Iris pigment epithelial cell (primary cell): ENCODE measurements around the gene MYO18B.
A peak's percentile ranks its signal among the peaks of the same experiment; 100 is the strongest.

ENCODE experiments used
- DNase-seq: peaks from one replicate; pipeline ENCODE4 v3.0.0-alpha.2; 2011; ENCODE audit warnings: low read depth

MYO18B gene

DNA sequence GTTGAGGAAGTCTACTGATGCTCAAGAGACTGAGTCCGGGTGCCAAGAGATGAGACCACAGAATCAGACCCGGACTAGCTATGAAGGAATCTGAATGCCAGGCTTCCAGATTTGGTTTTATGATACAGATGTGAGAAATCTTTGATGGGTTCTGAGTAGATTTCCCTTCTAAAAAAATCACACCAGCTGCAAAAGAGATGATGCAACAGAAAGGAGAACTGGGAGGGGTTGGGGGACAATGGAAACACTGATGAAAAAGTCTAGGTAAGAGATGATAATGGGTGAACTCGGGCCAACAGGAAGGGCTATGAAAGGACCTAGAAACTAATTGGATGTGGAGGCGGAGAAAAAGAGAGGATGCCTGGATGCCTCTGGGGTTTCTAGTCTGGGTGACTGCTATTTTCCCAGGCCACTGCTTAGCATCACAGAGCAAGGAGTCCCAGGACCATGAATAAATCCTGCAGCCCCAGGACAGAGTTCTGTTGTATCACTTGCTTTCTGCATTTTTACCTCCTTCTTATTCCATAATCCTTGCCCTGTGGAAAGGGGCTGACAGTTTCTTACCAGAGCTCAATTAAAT is 311.8 kb downstream of the MYO18B start:
- no peak for DNase-seq

DNA sequence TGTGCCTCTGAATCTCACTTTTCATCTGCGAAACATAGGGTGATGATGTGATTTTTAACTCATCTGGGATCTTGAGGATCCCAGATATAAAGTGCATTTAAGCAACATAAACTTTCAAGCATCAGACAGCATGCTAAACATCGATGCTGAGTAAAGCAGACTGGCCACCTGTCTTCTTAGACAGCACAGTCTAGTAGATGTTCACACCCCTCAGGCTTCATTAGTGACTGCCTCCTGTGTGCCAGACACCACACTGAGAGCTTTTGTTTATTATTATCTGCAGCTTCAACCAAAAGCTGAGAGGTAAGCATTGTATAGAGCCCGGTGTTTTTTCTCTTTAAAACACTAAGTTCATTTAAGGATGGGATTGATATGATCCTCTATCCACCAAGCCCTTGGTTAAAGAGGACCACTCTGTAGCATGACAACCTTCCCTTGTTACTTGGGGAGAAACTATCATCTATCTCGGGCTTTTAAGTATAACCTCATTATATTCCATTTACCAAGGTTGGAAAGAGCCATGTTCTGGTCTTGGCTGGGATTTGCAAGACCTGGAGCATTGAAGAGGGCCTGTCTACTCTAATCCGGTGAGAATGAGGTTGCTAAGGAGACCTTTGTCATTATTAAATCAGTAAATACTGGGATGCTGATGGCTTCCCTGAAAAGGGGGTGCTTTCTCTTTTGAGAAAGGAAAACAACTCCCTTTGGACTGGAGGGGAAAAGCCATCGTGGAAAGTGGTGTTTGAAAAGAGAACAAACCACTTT is 313.0 kb downstream of the MYO18B start:
- DNase-seq = no peak

DNA sequence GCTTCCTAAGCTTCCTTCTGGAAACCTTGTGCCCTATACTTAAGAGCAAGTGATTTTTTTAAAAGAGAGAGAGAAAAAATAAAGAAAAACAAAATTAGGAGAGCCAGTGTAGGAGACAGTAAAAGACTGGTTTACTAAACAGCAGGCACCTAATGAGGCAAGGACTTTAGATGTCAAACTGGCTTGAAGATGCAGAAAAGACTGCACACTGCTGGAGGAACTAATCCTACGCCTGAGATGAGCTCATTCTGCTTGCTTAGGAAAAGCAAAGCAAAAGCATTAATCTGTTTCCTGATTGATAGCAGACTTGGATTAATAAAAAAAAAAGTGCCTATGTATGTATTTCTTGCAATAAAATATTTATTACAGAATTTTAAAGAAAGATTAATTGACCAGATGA is 313.7 kb downstream of the MYO18B start:
- no peak for DNase-seq

DNA sequence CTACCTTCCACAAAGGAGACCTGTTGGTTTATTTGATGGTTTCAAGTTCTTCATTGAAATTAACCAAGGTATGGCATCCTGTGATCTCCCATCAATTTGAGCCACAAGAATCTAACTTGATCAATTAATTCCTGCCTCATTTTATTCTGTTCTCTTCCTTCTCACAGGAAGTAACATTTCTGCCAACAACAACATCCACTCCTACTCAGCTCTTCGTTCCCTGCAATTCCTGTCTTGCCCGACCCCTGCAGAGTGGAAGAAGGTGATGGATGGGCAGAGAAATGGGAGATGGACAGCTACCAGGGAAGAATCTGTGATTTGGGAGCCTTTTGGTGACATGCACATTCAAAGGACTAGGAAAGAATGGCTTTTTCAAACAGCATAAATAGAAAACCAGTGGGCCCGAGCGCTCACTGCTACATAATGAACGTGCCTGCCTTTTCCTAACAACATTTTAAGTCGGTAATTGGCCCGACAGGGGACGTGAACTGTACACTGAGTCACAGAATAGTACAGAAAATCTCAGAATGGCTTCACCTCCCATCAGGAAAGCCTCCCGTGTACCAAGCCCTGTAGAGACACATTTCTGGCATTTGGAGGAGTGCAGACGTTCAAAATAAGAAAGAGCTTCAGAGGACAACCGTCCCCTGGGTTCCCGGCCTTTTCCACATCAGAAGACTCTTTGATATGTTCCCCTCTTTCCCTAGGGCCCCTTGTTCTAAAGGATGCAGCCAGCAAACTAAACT is 314.6 kb downstream of the MYO18B start:
- DNase-seq = no peak

DNA sequence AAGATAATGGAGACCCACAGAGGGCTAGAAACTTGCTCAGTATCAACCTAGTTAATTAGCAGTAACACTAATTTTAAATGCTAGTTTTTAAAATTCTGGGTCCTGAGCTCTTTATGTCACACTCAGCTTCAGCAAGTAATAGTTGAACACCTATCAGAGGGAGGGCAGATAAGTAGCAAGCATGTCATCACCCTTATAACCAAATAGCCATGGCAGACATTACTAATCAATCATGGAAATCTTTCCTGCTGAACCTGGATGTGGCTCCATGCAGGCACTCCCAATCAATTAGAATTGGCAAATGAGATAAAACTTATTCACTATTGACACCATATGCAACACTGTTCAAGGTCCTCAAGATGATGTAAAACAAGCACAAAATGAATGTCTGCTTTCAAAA is 315.7 kb downstream of the MYO18B start:
- DNase-seq = no peak

DNA sequence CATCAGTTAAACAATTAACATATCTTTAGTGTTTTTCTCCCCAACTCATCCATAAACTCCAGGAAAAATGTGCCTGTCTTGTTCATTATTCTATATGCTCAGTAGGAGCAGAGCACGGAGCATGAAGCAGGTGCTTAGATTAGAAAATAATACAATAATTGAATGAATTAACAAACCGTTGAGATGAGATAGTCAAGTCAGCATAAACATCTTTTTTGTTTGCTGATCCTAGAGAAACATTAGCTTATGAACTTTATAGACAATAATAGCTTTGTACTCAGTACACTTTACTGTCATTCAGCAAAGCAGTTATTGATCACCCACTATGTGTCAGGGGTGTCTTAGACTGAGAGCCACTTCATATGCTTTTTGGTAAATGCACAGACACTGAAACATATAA is 322.1 kb downstream of the MYO18B start:
- DNase-seq = no peak

DNA sequence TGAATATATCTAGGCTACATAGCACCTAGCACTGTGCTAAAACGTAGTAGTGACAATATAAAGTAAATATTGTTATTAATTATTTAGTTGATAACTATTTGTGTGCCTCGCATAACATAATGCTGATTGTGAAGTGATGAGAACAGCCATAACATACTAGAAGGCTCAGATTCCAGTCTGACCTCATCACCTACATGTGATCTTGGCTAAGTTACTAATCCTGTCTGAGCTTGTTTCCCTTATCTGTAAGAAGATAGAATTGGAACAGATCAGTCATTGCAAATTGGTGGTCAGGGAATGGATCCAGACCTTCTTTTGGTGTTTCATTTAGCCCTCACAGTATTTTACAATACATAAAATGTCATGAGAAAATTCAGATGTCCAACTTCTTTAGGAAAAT is 323.9 kb downstream of the MYO18B start:
- DNase-seq = no peak

DNA sequence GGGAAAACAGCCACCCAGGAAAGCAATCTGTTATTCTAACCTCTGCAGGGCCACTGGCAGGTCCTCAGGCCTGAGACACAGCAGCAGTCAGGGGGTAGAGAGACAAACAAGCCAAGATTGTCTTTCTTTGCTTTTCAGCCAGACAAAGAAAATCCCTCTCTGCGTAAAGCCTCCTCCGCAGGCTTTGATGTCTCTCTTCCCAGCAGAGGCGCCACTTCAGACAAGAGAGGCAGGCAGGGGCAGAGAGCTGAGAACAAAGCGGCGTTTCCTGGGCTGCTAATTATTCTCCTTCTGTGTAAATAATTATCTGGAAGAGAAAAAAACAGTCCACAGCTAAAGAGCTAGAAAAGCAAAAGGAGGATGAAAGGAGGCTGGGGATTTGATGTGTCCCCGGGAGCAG is 324.5 kb downstream of the MYO18B start:
- no peak for DNase-seq

DNA sequence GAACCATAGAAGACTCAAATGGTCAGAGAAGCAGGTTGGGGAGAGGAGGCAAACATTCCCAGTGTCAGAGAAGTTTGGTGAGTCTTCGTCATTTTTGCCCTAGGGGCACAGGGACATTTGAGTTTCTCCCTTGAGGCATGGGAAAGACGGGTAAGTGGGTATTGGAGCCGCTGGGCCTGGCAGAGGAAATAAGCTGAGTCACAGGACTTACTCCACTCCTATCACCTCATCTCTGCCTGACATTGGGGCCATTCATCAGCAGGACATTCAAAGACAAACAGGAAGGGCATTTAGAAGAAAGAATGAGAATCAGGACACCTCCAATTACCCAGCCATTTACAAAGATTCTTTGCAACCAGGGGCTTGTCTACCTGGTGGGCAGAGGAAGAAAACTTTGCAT is 326.6 kb downstream of the MYO18B start:
- no peak for DNase-seq

DNA sequence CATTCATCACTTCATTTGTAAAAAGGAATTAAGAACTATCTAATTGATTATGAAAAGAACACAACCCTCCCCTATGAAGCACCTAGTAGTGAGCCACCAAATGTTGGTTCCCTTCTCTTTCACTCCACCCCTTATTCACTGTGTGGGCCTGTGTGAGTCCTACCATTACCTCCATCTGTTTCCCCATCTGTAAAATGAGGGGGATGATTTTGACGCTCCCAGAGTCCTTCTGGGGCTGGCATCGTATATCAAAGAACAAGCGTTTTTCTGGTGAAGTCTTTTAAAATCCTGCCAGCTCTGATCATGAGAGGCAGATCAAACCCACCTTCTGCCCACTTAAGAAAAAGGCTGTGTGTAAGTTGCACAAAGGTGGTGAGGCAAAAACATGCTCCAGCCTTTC is 330.6 kb downstream of the MYO18B start:
- DNase-seq = no peak

DNA sequence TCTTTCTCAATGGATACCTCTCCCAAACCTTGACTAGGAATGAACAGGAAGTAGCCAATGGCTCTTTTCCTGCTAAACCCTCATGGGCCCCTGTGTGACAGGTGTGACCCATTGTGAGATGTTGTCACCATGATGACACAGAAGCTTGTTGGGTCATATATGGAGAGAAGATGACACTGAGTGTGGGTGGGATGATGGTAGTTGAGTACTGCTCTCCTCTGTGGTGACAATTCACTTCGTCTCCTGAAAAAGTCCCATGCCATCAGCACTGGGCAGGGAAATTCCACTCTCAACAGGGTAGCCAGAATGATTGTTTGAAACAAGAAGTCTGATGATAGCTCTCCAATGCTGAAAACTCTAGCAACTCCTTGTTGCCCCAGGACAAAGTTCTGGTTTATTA is 333.3 kb downstream of the MYO18B start:
- DNase-seq = no peak

DNA sequence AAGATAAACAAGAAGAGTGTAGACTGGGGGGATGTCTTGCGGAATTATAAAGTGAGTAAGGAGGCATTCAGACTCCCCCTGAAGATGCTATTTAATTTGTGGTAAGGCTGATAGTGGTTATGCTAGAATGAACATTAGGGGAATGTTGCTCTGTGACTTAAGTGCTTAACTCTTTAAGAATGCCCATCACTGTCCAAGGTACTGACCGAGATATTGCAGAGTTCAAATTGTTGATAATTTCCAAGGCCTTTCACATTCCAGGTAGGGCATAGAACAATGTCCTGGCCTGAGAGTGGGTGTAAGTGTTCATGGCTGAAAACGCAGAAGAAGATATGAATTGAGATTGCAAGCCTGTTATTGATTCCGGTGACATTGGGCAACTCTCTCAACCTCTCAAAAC is 337.0 kb downstream of the MYO18B start:
- peak; percentile 3 for DNase-seq
